Sigmoid colon (tissue), 7 donors: Measurements from ENCODE around the gene GLRX. TPM values are rescaled to one million over a fixed set of nuclear protein-coding genes. Genes with fewer than 3 reads are reported as not detected.

ENCODE experiments used
- DNase-seq: peaks from one replicate; pipeline ENCODE4 v3.0.0-alpha.2; 2019
- H3K27ac ChIP-seq, 4 donors: fragments of 200-600 bp; sonication (generic); one replicate each; pipeline ENCODE4 v1.5.1; 2016 to 2019; ENCODE audit warnings: mild to moderate bottlenecking in 1 of 4
- H3K27me3 ChIP-seq, 3 donors: fragments of 200-600 bp; sonication (generic); one replicate each; pipeline ENCODE4 v1.5.1; 2019; ENCODE audit warnings: mild to moderate bottlenecking in 1 of 3
- H3K36me3 ChIP-seq, 4 donors: fragments of 200-600 bp; sonication (generic); one replicate each; pipeline ENCODE4 v1.5.1; 2016 to 2019
- H3K4me1 ChIP-seq, 4 donors: fragments of 200-600 bp; sonication (generic); one replicate each; pipeline ENCODE4 v1.5.1; 2017 to 2019
- H3K4me3 ChIP-seq, 4 donors: fragments of 200-600 bp; sonication (generic); one replicate each; pipeline ENCODE4 v1.5.1; 2017 to 2019; ENCODE audit warnings: mild to moderate bottlenecking in 2 of 4, moderate library complexity in 1 of 4
- H3K9me3 ChIP-seq, 4 donors: fragments of 200-600 bp in 3 of 4; sonication (generic) in 3 of 4; one replicate each; pipeline versions ENCODE4 v1.5.1 to v1.6.1; 2013 to 2019
- EP300 ChIP-seq, 4 donors: sonication (generic); formaldehyde crosslinking; IDR thresholded peaks; one replicate each; pipeline ENCODE4 v1.6.1; 2017; ENCODE audit warnings: antibody characterized with exemption in 4 of 4
- POLR2A ChIP-seq, 2 donors: fragments of 450-650 bp; IDR thresholded peaks; one replicate each; pipeline ENCODE4 v1.6.1; 2016; ENCODE audit warnings: antibody characterized with exemption in 2 of 2, mild to moderate bottlenecking in 2 of 2, moderate library complexity in 2 of 2
- POLR2AphosphoS5 ChIP-seq, 4 donors: sonication (generic); formaldehyde crosslinking; IDR thresholded peaks; one replicate each; pipeline ENCODE4 v1.6.1; 2017; ENCODE audit warnings: antibody characterized with exemption in 4 of 4
- WGBS, 2 donors: extraction: QIAGEN DNeasy Blood & Tissue Kit; methylation state at CpG; one replicate each; pipeline ENCODE4 v1.1.7; 2013; 5-methylcytosine and 5-hydroxymethylcytosine counted together
- intact Hi-C: fragments of 100-400 bp; cut with DNase I; formaldehyde crosslinking; loops from one replicate; pipeline ENCODE4 v1.15.1; 2023
- polyA plus RNA-seq, 3 donors: library from polyadenylated mRNA; stranded (reverse); fragments of 200-250 nt; gene quantifications; one replicate each; pipeline ENCODE4 v1.2.3, GENCODE V29; 2013
- total RNA-seq, 4 donors: library from RNA; depleted of rRNA; stranded (reverse); fragments of >200 nt; gene quantifications; one replicate each; pipeline ENCODE4 v1.1.0, GENCODE V29; 2016
- TF ChIP-seq, protein P1 (sequence below), 4 experiments: fragments of 450-650 bp in 3 of 4; fragments of 200-600 bp in 1 of 4; IDR thresholded peaks; one replicate each; pipeline ENCODE4 v1.5.1; 2016 to 2019; ENCODE audit warnings: antibody characterized with exemption in 4 of 4, mild to moderate bottlenecking in 3 of 4, moderate library complexity in 2 of 4
- donor health status: healthy with polysubstance abuse.
- donor health status: Bipolar disorder and iron deficiency.
- donor health status: healthy.

The GLRX gene
- total and polyA plus RNA-seq, 7 donors, result 30.2 to 409 (median 43.2) TPM

DNA sequence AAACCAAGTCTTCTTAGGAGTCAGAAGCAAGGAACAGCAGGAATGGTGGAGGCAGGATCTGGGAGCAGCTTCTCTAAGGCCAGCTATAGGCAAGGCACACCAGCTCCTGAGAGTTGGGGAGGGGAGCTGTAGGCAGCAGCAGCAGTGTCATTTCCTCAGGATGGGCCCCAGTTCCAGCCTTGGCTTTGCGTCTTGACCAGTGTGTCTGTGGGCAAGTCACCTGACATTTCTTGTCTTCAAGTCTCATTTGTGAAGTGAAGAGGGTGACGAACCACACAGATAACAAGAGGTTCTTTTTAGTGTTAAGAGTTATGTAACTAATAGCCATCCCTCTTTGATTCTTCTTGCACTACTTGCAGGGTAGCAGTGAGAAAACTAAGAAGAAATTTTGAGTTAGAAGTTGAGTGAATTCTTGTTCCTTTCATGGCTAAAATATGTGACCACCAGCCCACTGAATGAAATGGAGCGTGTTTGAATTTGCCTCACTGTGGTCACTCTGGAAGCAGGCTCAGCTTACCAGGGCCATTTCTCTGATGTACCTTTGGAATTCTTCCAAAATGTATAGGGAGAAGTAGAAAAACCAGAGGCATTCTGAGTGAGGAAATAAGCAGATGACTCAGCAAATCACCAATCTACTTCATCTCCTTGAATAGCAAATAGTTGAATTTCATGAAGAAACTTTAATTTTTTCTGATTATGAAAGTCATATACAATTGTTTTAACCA lies 49.0 kb downstream of the GLRX start:
- H3K36me3 ChIP-seq, result peaks cover 0 to 19% (median 5%) of the 10 kb centered on the region in 4 donors
- no peaks in the 10 kb centered on the region for H3K27me3 ChIP-seq
- TF ChIP-seq, protein P1, sequence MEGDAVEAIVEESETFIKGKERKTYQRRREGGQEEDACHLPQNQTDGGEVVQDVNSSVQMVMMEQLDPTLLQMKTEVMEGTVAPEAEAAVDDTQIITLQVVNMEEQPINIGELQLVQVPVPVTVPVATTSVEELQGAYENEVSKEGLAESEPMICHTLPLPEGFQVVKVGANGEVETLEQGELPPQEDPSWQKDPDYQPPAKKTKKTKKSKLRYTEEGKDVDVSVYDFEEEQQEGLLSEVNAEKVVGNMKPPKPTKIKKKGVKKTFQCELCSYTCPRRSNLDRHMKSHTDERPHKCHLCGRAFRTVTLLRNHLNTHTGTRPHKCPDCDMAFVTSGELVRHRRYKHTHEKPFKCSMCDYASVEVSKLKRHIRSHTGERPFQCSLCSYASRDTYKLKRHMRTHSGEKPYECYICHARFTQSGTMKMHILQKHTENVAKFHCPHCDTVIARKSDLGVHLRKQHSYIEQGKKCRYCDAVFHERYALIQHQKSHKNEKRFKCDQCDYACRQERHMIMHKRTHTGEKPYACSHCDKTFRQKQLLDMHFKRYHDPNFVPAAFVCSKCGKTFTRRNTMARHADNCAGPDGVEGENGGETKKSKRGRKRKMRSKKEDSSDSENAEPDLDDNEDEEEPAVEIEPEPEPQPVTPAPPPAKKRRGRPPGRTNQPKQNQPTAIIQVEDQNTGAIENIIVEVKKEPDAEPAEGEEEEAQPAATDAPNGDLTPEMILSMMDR (IDR thresholded peaks at IDR 0.05), result no peak
- TF ChIP-seq EP300 (IDR thresholded peaks at IDR 0.05) (no peak), POLR2A (IDR thresholded peaks at IDR 0.05) (no peak), POLR2AphosphoS5 (IDR thresholded peaks at IDR 0.05) (no peak)
- H3K27ac ChIP-seq, result no peak overlapping the region
- no peak overlapping the region for H3K4me3 ChIP-seq
- H3K9me3 ChIP-seq, result no peaks in the 10 kb centered on the region
- no peak for DNase-seq
- intact Hi-C loops, result loop anchor here (5.0 kb wide), 2 partner anchors 101 to 126 kb away; partner anchors contain the start of gene RFESD
- 84 to 90% methylated on average over 3 of the region's 3 CpGs for WGBS, 2 donors
- H3K4me1 ChIP-seq, result peaks cover 0 to 17% (median 7%) of the 10 kb centered on the region in 4 donors

DNA sequence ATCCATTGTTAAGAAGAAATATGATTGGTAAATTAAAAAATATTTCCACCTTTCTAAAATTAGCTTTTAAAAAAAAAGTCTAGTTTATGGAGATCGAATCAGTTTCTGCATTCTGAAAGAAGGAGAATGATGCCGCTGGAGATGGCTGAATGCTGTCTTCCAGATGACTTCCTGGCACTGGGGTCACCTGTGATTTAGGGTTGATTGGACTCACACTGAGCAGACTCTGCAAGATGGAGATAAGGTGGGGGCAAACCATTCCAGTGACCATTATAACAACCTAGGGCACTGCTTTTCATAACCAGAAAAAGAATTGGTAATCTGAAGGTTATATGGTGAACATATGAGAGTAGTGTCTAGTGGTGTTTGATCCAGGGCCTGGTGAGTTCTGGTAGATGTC lies 50.6 kb downstream of the GLRX start:
- TF ChIP-seq EP300 (IDR thresholded peaks at IDR 0.05), result no peak
- TF ChIP-seq, protein P1 (IDR thresholded peaks at IDR 0.05), result no peak
- no peak for TF ChIP-seq POLR2A (IDR thresholded peaks at IDR 0.05)
- TF ChIP-seq POLR2AphosphoS5 (IDR thresholded peaks at IDR 0.05), result no peak
- 96% methylated on average over 2 of the region's 2 CpGs for WGBS, 2 donors

DNA sequence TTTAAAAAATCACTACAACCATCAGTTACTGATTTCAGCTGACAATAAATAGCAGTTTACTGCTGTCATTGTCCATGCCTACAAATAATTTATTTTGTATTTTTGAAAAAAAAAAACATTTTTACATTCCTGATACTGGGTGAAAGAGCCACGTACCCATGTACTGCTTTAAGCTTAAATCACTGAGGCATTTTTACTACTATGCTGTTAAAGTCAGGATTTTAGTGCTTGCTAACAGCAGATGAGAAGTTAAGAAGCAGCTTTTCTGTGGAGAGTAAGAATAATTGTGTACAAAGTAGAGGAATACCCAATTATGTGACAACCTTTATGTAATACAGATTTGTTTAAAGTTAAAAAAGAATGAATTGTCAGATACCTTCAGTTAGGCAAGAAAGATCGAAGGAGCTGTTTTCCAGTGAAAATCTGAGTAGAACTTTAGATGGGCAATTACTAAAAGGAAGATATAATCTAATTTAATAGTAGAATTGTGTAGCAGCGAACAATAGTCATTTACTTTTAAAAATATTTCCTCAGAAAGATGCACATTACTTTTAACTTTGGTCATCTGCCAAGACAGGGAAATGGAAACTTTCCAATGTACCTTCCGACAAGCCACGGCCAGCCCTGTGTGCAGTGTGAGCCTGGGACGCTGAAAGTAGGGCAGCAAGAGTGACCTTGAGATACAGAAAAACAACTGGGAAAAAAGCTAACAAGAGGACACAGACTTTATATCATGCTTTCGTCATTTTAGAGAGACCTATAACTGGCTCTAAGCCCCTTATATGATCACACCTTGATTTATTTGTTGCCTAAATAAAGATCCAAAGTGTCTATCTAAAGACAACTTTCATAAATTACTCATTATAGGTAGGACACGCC lies 51.5 kb downstream of the GLRX start:
- peak overlapping the region in 3 of 4 donors; percentile 25 to 48 (median 45) for H3K27ac ChIP-seq
- H3K4me3 ChIP-seq, result no peak overlapping the region
- TF ChIP-seq POLR2A (IDR thresholded peaks at IDR 0.05) (no peak), POLR2AphosphoS5 (IDR thresholded peaks at IDR 0.05) (peak in 1 of 4 donors; percentile 16)
- no peaks in the 10 kb centered on the region for H3K9me3 ChIP-seq
- no peak for DNase-seq
- WGBS, 2 donors, result 32 to 70% methylated on average over 8 of the region's 8 CpGs
- peaks cover 0 to 31% (median 6%) of the 10 kb centered on the region in 4 donors for H3K36me3 ChIP-seq
- peaks cover 0 to 17% (median 7%) of the 10 kb centered on the region in 4 donors for H3K4me1 ChIP-seq
- intact Hi-C loops, result loop anchor here (5.0 kb wide), 2 partner anchors 99 to 124 kb away; partner anchors contain the start of gene RFESD
- H3K27me3 ChIP-seq, result no peaks in the 10 kb centered on the region

More for the DNA sequence above, 50.6 kb downstream of the GLRX start:
- peaks cover 0 to 17% (median 7%) of the 10 kb centered on the region in 4 donors for H3K4me1 ChIP-seq
- DNase-seq, result no peak
- H3K36me3 ChIP-seq, result peaks cover 0 to 31% (median 6%) of the 10 kb centered on the region in 4 donors
- intact Hi-C loops, result loop anchor here (5.0 kb wide), 2 partner anchors 100 to 125 kb away; partner anchors contain the start of gene RFESD
- H3K27ac ChIP-seq, result peak overlapping the region in 2 of 4 donors; percentile 45 to 48
- no peaks in the 10 kb centered on the region for H3K9me3 ChIP-seq
- no peaks in the 10 kb centered on the region for H3K27me3 ChIP-seq
- no peak overlapping the region for H3K4me3 ChIP-seq

DNA sequence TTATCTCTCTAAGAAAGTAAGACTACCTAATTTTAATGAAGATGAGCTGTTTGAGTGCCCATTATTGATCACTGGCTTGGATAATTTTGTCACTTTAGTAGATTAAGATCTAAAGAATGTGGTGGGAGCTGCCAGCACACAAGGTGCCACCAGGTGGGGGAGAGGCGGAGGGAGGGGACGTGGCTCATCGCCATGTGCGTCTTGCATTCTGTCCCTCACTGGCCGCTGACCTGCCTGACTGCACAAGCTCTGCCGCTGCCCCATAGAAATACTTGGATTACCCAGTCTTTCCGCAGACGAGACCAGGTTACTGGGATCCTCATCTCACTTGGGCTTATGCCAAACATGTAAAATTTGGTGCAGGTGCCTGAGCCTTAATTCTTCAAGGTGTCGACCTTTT lies 53.8 kb downstream of the GLRX start:
- TF ChIP-seq, protein P1 (IDR thresholded peaks at IDR 0.05), result no peak
- TF ChIP-seq EP300 (IDR thresholded peaks at IDR 0.05), result no peak
- H3K27ac ChIP-seq, result no peak overlapping the region
- 97 to 98% methylated on average over 9 of the region's 9 CpGs for WGBS, 2 donors
- intact Hi-C loops, result no loop called here
- peaks cover 0 to 44% (median 6%) of the 10 kb centered on the region in 4 donors for H3K36me3 ChIP-seq
- H3K4me3 ChIP-seq, result no peak overlapping the region
- peaks cover 0 to 17% (median 7%) of the 10 kb centered on the region in 4 donors for H3K4me1 ChIP-seq
- H3K27me3 ChIP-seq, result no peaks in the 10 kb centered on the region
- H3K9me3 ChIP-seq, result no peaks in the 10 kb centered on the region
- no peak for DNase-seq

DNA sequence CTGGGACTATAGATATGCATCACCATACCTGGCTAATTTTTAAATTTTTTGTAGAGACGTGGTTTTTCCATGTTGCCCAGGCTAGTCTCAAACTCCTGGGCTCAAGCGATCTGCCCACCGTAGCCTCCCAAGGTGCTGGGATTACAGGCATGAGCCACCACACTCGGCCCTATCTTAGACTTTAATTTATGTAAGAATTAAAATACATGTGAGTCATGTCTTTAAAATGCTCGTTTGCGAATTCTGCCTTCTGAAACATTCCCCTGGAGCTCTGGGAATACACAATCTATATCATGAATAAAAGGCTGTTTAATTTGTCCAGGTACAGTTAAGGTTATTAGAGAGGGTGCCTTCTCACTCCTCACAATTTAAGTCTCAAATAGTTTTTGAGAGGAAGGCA lies 58.6 kb downstream of the GLRX start:
- TF ChIP-seq POLR2AphosphoS5 (IDR thresholded peaks at IDR 0.05) (no peak), POLR2A (IDR thresholded peaks at IDR 0.05) (no peak), EP300 (IDR thresholded peaks at IDR 0.05) (no peak)
- TF ChIP-seq, protein P1 (IDR thresholded peaks at IDR 0.05), result no peak
- Histone ChIP-seq H3K4me3 (no peak overlapping the region), H3K27ac (no peak overlapping the region), H3K27me3 (no peaks in the 10 kb centered on the region), H3K9me3 (no peaks in the 10 kb centered on the region), H3K4me1 (peaks cover 0 to 34% (median 26%) of the 10 kb centered on the region in 4 donors), H3K36me3 (peaks cover 0 to 35% (median 3%) of the 10 kb centered on the region in 4 donors)
- no peak for DNase-seq
- 93 to 94% methylated on average over 6 of the region's 6 CpGs for WGBS, 2 donors
- intact Hi-C loops, result loop anchor here (5.0 kb wide), 1 partner anchor 102 kb away; no protein-coding TSS in a partner anchor
